ENCODE results near the gene ALX1.

- TF ChIP-seq CTCF (IDR thresholded peaks at IDR 0.05) (no peak), POLR2AphosphoS5 (IDR thresholded peaks at IDR 0.05) (no peak), POLR2A (IDR thresholded peaks at IDR 0.05) (no peak), EP300 (IDR thresholded peaks at IDR 0.05; ENCODE audit: low read depth) (no peak)
These were observed 1.8 kb downstream of the ALX1 start for GRCh38 chr12:85281636-85282312.
